OCI-LY7 (cell line): Measurements from ENCODE around the gene FOXK1. TPM values are rescaled to one million over a fixed set of nuclear protein-coding genes. Genes with fewer than 3 reads are reported as not detected.

ENCODE experiments used
- BruUV-seq: library from RNA; stranded (reverse); fragments of 400-500 nt; replicated peaks from 2 replicates; lab custom pipeline; 2021; lab: Mats Ljungman, UMichigan
- CTCF ChIA-PET: fragments of 300-600 bp; sonication (Branson Sonifier 250); formaldehyde crosslinking; loops from one replicate; lab custom pipeline; 2022; ENCODE audit warnings: antibody characterized with exemption; ENCODE audit not compliant: unreplicated experiment; lab: Charles Lee
- POLR2A ChIA-PET: fragments of 300-600 bp; sonication (Branson Sonifier 250); formaldehyde crosslinking; loops from one replicate; lab custom pipeline; 2022; ENCODE audit warnings: antibody characterized with exemption; lab: Charles Lee
- DNase-seq: peaks from one replicate; pipeline ENCODE4 v3.0.0-alpha.2; 2015; ENCODE audit warnings: low spot score
- H2AFZ ChIP-seq: fragments of 200-600 bp; sonication (generic), shearing (Covaris generic); 2 replicates; pipeline ENCODE4 v1.6.1; 2014; ENCODE audit warnings: mild to moderate bottlenecking, antibody characterized with exemption, low read length, moderate library complexity
- H3K27ac ChIP-seq: fragments of 200-600 bp; sonication (generic); 2 replicates; pipeline ENCODE4 v1.5.1; 2014; ENCODE audit warnings: mixed run types, low read depth, mild to moderate bottlenecking, moderate library complexity, low read length, inconsistent platforms; ENCODE audit not compliant: poor library complexity, severe bottlenecking
- H3K36me3 ChIP-seq: fragments of 200-600 bp; sonication (generic); 2 replicates; pipeline ENCODE4 v1.6.1; 2014; ENCODE audit warnings: mild to moderate bottlenecking, antibody characterized with exemption, low read length, moderate library complexity, mixed read lengths; ENCODE audit not compliant: insufficient read depth
- H3K4me1 ChIP-seq: fragments of 200-600 bp; sonication (generic); 2 replicates; pipeline ENCODE4 v1.5.1; 2014; ENCODE audit warnings: mild to moderate bottlenecking, low read length; ENCODE audit not compliant: insufficient read depth, poor library complexity, severe bottlenecking
- H3K4me2 ChIP-seq: fragments of 200-600 bp; sonication (generic); 2 replicates; pipeline ENCODE4 v1.6.1; 2014; ENCODE audit warnings: mild to moderate bottlenecking, low read length
- H3K4me3 ChIP-seq: fragments of 200-600 bp; sonication (generic); 2 replicates; pipeline ENCODE4 v1.5.1; 2014; ENCODE audit warnings: mild to moderate bottlenecking, low read depth, low read length; ENCODE audit not compliant: poor library complexity, severe bottlenecking
- H3K79me2 ChIP-seq: fragments of 200-600 bp; sonication (generic); 2 replicates; pipeline ENCODE4 v1.6.1; 2016; ENCODE audit warnings: low read depth, mild to moderate bottlenecking, low read length, moderate library complexity, mixed read lengths; ENCODE audit not compliant: insufficient read depth
- H3K9me2 ChIP-seq: fragments of 200-600 bp; sonication (generic); 2 replicates; pipeline ENCODE4 v1.6.1; 2016; ENCODE audit warnings: mild to moderate bottlenecking, low read length, mixed read lengths; ENCODE audit not compliant: insufficient read depth
- H3K9me3 ChIP-seq: fragments of 200-600 bp; sonication (generic); 2 replicates; pipeline ENCODE4 v1.6.1; 2014; ENCODE audit warnings: mild to moderate bottlenecking, mixed run types, low read length, mixed read lengths
- H4K20me1 ChIP-seq: fragments of 200-600 bp; sonication (generic); 2 replicates; pipeline ENCODE4 v1.6.1; 2014; ENCODE audit warnings: mild to moderate bottlenecking, antibody characterized with exemption, low read length, moderate library complexity, mixed read lengths; ENCODE audit not compliant: insufficient read depth
- EZH2phosphoT487 ChIP-seq: fragments of 200-600 bp; sonication (generic); IDR thresholded peaks from 2 replicates; pipeline ENCODE4 v1.6.1; 2018; ENCODE audit warnings: low read depth, borderline replicate concordance, mild to moderate bottlenecking, mixed run types, antibody characterized with exemption, low read length, moderate library complexity, mixed read lengths
- intact Hi-C: fragments of 100-400 bp; cut with micrococcal nuclease; formaldehyde crosslinking; loops from one replicate; pipeline ENCODE4 v1.10.0; 2022; ENCODE audit not compliant: unreplicated experiment
- microRNA-seq: library from miRNA; unstranded; fragments of <30 nt; microRNA quantifications from one replicate; pipeline ENCODE4 v1.2.0, GENCODE V29; 2022; ENCODE audit warnings: borderline replicate concordance
- small RNA-seq: library from RNA; depleted of rRNA; stranded (forward); fragments of <200 nt; gene quantifications from one replicate; pipeline ENCODE3, GENCODE V24; 2014
- total RNA-seq, 2 experiments: library from RNA; depleted of rRNA in 1 of 2; stranded (reverse); fragments of >200 nt in 1 of 2; shearing (Covaris generic) in 1 of 2; gene quantifications; 2 replicates each; pipeline ENCODE4 v1.2.3, GENCODE V29; 2014 to 2022
- TF ChIP-seq, protein P1 (sequence below): fragments of 200-600 bp; sonication (generic); conservative IDR thresholded peaks from 2 replicates; pipeline ENCODE4 v1.5.1; 2014; ENCODE audit warnings: mild to moderate bottlenecking, antibody characterized with exemption, low read length, moderate library complexity, mixed read lengths

The FOXK1 gene
- total RNA-seq, 2 experiments from 2014 or later, result 17.3 to 34.5 TPM

DNA sequence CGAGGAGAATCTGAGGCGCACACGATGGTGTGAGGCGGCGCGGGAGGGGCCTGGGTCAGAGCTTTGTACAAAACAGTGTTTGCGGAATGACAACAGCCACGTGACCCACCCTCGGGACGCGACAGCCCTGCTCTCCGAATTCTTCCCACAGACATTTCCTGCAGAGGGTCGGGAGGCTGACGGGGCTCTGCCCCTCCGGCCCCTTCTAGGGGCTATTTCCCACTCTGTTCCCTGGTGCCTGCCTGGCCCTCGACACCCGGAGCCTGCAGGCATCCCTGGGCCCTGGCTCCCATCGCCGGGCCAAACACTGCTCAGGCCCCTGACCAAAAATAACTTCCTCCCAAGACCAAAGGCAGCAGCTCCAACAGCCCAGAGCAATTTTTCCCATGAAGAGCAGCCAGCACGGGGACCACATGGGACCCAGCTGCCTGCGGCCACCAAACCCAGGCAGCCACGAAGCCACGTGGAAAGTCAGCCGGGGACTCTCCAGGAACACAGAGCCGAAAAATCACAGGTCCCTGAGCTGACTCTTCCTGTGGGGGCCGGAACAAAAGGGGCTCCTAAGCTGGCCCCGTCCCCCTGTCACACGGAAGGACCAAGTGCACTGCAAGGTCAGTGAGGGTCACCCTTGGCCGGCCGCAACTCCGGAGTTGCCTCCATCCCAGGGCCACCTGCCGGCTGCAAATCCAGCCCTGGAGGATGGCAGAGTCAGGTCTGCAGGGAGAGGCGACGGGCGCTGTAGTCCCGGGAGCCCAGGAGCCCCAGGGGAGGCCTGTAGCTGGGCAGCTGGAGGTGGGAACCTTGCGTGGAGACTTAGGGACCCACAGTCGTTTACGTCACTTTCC, 137.7 kb downstream of the FOXK1 start:
- Histone ChIP-seq H3K27ac (no peak overlapping the region), H4K20me1 (no peaks in the 10 kb centered on the region), H3K4me2 (no peak overlapping the region), H3K79me2 (no peaks in the 10 kb centered on the region), H3K4me3 (no peak overlapping the region), H3K4me1 (no peaks in the 10 kb centered on the region), H3K9me2 (no peaks in the 10 kb centered on the region), H3K9me3 (no peaks in the 10 kb centered on the region), H3K36me3 (no peaks in the 10 kb centered on the region), H2AFZ (no peak overlapping the region)
- TF ChIP-seq EZH2phosphoT487, result no peak
- TF ChIP-seq, protein P1, sequence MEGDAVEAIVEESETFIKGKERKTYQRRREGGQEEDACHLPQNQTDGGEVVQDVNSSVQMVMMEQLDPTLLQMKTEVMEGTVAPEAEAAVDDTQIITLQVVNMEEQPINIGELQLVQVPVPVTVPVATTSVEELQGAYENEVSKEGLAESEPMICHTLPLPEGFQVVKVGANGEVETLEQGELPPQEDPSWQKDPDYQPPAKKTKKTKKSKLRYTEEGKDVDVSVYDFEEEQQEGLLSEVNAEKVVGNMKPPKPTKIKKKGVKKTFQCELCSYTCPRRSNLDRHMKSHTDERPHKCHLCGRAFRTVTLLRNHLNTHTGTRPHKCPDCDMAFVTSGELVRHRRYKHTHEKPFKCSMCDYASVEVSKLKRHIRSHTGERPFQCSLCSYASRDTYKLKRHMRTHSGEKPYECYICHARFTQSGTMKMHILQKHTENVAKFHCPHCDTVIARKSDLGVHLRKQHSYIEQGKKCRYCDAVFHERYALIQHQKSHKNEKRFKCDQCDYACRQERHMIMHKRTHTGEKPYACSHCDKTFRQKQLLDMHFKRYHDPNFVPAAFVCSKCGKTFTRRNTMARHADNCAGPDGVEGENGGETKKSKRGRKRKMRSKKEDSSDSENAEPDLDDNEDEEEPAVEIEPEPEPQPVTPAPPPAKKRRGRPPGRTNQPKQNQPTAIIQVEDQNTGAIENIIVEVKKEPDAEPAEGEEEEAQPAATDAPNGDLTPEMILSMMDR, result no peak
- ChIA-PET POLR2A (no interaction called here), CTCF (interaction anchor here (0.5 to 0.6 kb wide), 2 partner anchors 49 to 1091 kb away, joined by 3 read pairs; no protein-coding TSS in a partner anchor)
- no peak for DNase-seq
- intact Hi-C loops, result no loop called here
- no TSS peak for BruUV-seq

DNA sequence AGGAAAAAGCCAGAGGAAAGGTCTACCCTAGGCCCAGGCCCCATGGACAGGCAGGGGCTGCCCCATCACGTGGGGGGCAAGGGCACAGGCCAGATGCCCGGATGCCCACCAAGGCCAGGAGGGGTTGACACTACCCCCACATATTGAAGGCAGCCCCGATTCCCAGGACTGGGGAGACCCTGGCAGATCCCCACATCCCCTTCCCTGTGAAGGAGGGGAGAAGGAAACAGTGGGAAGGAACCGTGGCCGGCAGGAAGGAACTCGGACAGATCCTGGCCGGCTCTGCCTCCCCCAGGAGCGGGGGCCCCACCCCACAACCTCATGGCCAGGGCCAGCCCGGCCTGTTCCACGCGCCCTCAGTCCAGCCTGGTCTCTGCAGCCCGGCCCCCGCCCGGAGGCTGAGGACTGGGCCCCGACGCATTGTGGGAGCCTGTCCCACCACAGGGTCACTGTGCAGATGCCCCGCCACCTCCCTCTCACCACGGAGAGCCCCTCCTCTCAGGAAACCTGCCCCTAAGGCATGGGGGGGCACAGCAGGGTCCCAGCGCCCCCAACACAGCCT, 138.4 kb downstream of the FOXK1 start:
- Histone ChIP-seq H3K36me3 (no peaks in the 10 kb centered on the region), H3K4me2 (no peak overlapping the region), H2AFZ (no peak overlapping the region), H3K4me1 (no peaks in the 10 kb centered on the region), H4K20me1 (no peaks in the 10 kb centered on the region), H3K4me3 (no peak overlapping the region), H3K9me3 (no peaks in the 10 kb centered on the region), H3K27ac (no peak overlapping the region), H3K79me2 (no peaks in the 10 kb centered on the region), H3K9me2 (no peaks in the 10 kb centered on the region)
- BruUV-seq, result no TSS peak
- ChIA-PET POLR2A (no interaction called here), CTCF (no interaction called here)
- TF ChIP-seq, protein P1, result no peak
- no peak for TF ChIP-seq EZH2phosphoT487
- intact Hi-C loops, result no loop called here
- DNase-seq, result no peak

Small RNA genes lying within 50 kb of the gene (microRNA-seq; reads per million reads assigned to microRNA genes)
- gene MIR4656, result not detected

Small RNA genes lying within 50 kb of the gene (small RNA-seq; reads per million reads assigned to genes)
- gene MIR4656 (not detected), gene RF00019 (not detected)

Other genes with a start within 250 kb of the FOXK1 start
- gene AP5Z1, start 93.3 kb downstream of the FOXK1 start, total RNA-seq (2014; rRNA removed; shearing (Covaris generic)), result 35.0 and 37.0 TPM in 2 replicates
- 32.1 and 32.8 TPM in 2 replicates for gene AP5Z1, start 93.3 kb downstream of the FOXK1 start, total RNA-seq (2022)
- not detected in 2 replicates for gene PAPOLB, start 179.7 kb downstream of the FOXK1 start, total RNA-seq (2014; rRNA removed; shearing (Covaris generic))
- gene PAPOLB, start 179.7 kb downstream of the FOXK1 start, total RNA-seq (2022), result 0.07 TPM in 1 of 2 replicates, not detected in the other
- not detected in 2 replicates for gene RADIL, start 201.4 kb downstream of the FOXK1 start, total RNA-seq (2014; rRNA removed; shearing (Covaris generic))
- 0.24 and 0.34 TPM in 2 replicates for gene RADIL, start 201.4 kb downstream of the FOXK1 start, total RNA-seq (2022)